ENCODE data around the gene DAB1.

GRCh38 chr1:57017717-57018116 is 406.1 kb downstream of the DAB1 start:
- TF ChIP-seq CTCF (IDR thresholded peaks at IDR 0.05) (peak; percentile 17 to 63 (median 38)), POLR2A (IDR thresholded peaks at IDR 0.05) (no peak)

Data from right lobe of liver (tissue), 4 donors.